Mammary epithelial cell (primary cell): Measurements from ENCODE around the gene TDRD12.

ENCODE experiments used
- CTCF ChIP-seq, 2 donors: IDR thresholded peaks in 1 of 2; conservative IDR thresholded peaks in 1 of 2; 2 replicates each; pipeline ENCODE4 v1.5.1; 2011 to 2012; ENCODE audit warnings: inconsistent platforms in 2 of 2, low read length in 2 of 2, mild to moderate bottlenecking in 2 of 2, control low read depth in 1 of 2, low read depth in 1 of 2; ENCODE audit not compliant: insufficient read depth in 1 of 2; ENCODE audit errors: extremely low read depth in 1 of 2
- EZH2 ChIP-seq: IDR thresholded peaks from 2 replicates; pipeline ENCODE4 v1.6.1; 2012; ENCODE audit warnings: low read length, inconsistent platforms, borderline replicate concordance

DNA sequence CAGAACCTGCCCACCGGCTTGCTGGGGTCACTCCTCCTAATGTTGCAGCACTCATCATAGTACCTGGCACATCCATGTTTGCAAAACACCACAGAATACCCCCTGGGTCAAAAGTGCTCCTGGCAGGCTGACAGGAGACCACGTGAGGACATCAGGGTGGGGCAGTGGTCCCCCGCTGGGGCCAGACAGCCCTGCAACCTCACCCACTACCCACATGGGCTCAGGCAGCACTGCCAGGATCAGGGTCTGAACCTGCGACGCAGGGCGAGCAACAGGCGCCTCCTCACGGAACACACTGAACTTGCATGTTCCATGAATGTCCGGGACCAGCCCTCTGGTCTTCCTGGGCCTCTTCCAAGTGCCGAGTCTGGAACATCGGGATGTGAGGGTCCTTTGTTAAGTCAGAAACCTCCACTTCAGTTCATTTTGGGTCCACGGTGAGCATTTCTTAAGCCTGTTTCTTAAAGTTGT, 151.4 kb downstream of the TDRD12 start:
- TF ChIP-seq EZH2 (no peak), CTCF (conservative IDR thresholded peaks at IDR 0.05 in 1 of 2, IDR thresholded peaks at IDR 0.05 in 1 of 2; ENCODE audit: extremely low read depth in 1 of 2, insufficient read depth in 1 of 2, low read depth in 1 of 2, low read length in 2 of 2) (no peak)
